Endothelial cell of umbilical vein (primary cell): ENCODE data around the gene DHRS1. TPM values are rescaled to one million over a fixed set of nuclear protein-coding genes. Genes with fewer than 3 reads are reported as not detected.

Experiments
- BruUV-seq: library from RNA; stranded (reverse); fragments of 400-500 nt; replicated peaks from 2 replicates; lab custom pipeline; 2021; lab: Mats Ljungman, UMichigan
- CTCF ChIA-PET: fragments of 300-600, 350-600 bp; sonication (Branson Sonifier 250); formaldehyde crosslinking; loops from one replicate; lab custom pipeline; 2021; ENCODE audit warnings: antibody characterized with exemption, inconsistent platforms; lab: Charles Lee
- POLR2A ChIA-PET: fragments of 300-600, 350-600 bp; sonication (Branson Sonifier 250); formaldehyde crosslinking; loops from one replicate; lab custom pipeline; 2021; ENCODE audit warnings: antibody characterized with exemption, inconsistent platforms; lab: Charles Lee
- DNase-seq: peaks from one replicate; pipeline ENCODE4 v3.0.0-alpha.2; 2011; ENCODE audit warnings: low read depth, low spot score
- FAIRE-seq: peaks from 2 replicates; lab custom pipeline; 2011; peaks lifted over from hg19 to GRCh38; lab: Jason Lieb, UNC
- H2AFZ ChIP-seq: 2 replicates; pipeline ENCODE4 v1.6.0; 2012; ENCODE audit warnings: low read depth, low read length, control low read depth, inconsistent platforms
- H3K27ac ChIP-seq: 2 replicates; pipeline ENCODE4 v1.5.1; 2011; ENCODE audit warnings: low read depth, mild to moderate bottlenecking, control low read depth, low read length, moderate library complexity; ENCODE audit not compliant: insufficient read depth
- H3K27me3 ChIP-seq, 2 experiments: 2 replicates each; pipeline versions ENCODE4 v1.6.0 to v1.6.1; 2011; ENCODE audit warnings: low read length in 2 of 2, mixed read lengths in 1 of 2; ENCODE audit not compliant: control insufficient read depth in 2 of 2, insufficient read depth in 2 of 2
- H3K36me3 ChIP-seq, 2 experiments: 2 replicates in 1 of 2; 3 replicates in 1 of 2; pipeline ENCODE4 v1.5.1; 2011; ENCODE audit warnings: low read length in 2 of 2, mild to moderate bottlenecking in 1 of 2, moderate library complexity in 1 of 2; ENCODE audit not compliant: control insufficient read depth in 2 of 2, insufficient read depth in 2 of 2; ENCODE audit errors: extremely low read depth in 1 of 2
- H3K4me1 ChIP-seq: 3 replicates; pipeline ENCODE4 v1.5.1; 2011; ENCODE audit warnings: mild to moderate bottlenecking, low read length; ENCODE audit not compliant: control insufficient read depth, insufficient read depth; ENCODE audit errors: extremely low read depth
- H3K4me2 ChIP-seq: 2 replicates; pipeline ENCODE4 v1.6.1; 2011; ENCODE audit warnings: low read length, control low read depth, mixed read lengths; ENCODE audit not compliant: insufficient read depth
- H3K4me3 ChIP-seq, 3 experiments: fragments of 200-600 bp in 1 of 3; sonication (generic), shearing (Covaris generic) in 1 of 3; replicated peaks in 1 of 3; 2 replicates each; pipeline ENCODE4 v1.5.1; 2011 to 2016; ENCODE audit warnings: control low read depth in 3 of 3, low read length in 3 of 3, mild to moderate bottlenecking in 2 of 3, inconsistent platforms in 1 of 3, low read depth in 1 of 3, moderate library complexity in 1 of 3; ENCODE audit not compliant: insufficient read depth in 1 of 3
- H3K79me2 ChIP-seq: 2 replicates; pipeline ENCODE4 v1.6.0; 2012; ENCODE audit warnings: low read length, inconsistent platforms; ENCODE audit not compliant: control insufficient read depth, insufficient read depth
- H3K9ac ChIP-seq: replicated peaks from 2 replicates; pipeline ENCODE3; 2011; ENCODE audit warnings: low read length, control low read depth; ENCODE audit not compliant: insufficient read depth; ENCODE audit errors: extremely low read depth
- H3K9me1 ChIP-seq: replicated peaks from 3 replicates; pipeline ENCODE4 v1.6.0; 2011; ENCODE audit warnings: mild to moderate bottlenecking, low read length; ENCODE audit not compliant: control insufficient read depth, insufficient read depth; ENCODE audit errors: extremely low read depth
- H3K9me3 ChIP-seq: replicated peaks from 2 replicates; pipeline ENCODE4 v1.5.1; 2012; ENCODE audit warnings: low read length, inconsistent platforms; ENCODE audit not compliant: control insufficient read depth, insufficient read depth
- H4K20me1 ChIP-seq: replicated peaks from 2 replicates; pipeline ENCODE3; 2011; ENCODE audit warnings: mild to moderate bottlenecking, low read length; ENCODE audit not compliant: control insufficient read depth, insufficient read depth; ENCODE audit errors: extremely low read depth
- CTCF ChIP-seq, 2 donors: IDR thresholded peaks; 1 replicate in 1 of 2; 2 replicates in 1 of 2; pipeline ENCODE4 v1.5.1; 2011; ENCODE audit warnings: low read length in 2 of 2, mild to moderate bottlenecking in 2 of 2, moderate library complexity in 2 of 2, control low read depth in 1 of 2, inconsistent platforms in 1 of 2, low read depth in 1 of 2; ENCODE audit not compliant: insufficient read depth in 1 of 2; ENCODE audit errors: extremely low read depth in 1 of 2
- FOS ChIP-seq: IDR thresholded peaks from 2 replicates; pipeline ENCODE4 v1.6.1; 2011; ENCODE audit warnings: mild to moderate bottlenecking, low read length, moderate library complexity, borderline replicate concordance; ENCODE audit not compliant: insufficient read depth
- GATA2 ChIP-seq: IDR thresholded peaks from 2 replicates; pipeline ENCODE4 v1.7.0; 2011; ENCODE audit warnings: low read depth, mild to moderate bottlenecking, moderate library complexity, mixed read lengths, low read length; ENCODE audit not compliant: insufficient read length, insufficient read depth
- JUN ChIP-seq: IDR thresholded peaks from 2 replicates; pipeline ENCODE4 v1.6.1; 2011; ENCODE audit warnings: borderline replicate concordance, low read depth; ENCODE audit not compliant: insufficient read length, insufficient read depth
- MAX ChIP-seq: IDR thresholded peaks from 2 replicates; pipeline ENCODE4 v1.6.1; 2011; ENCODE audit not compliant: insufficient read depth, insufficient read length
- MYC ChIP-seq: IDR thresholded peaks from one replicate; pipeline ENCODE4 v1.6.1; 2011; ENCODE audit warnings: mild to moderate bottlenecking, low read depth, low read length
- POLR2A ChIP-seq: IDR thresholded peaks from 2 replicates; pipeline ENCODE4 v1.6.1; 2012; ENCODE audit warnings: low read depth, mild to moderate bottlenecking, control low read depth, low read length
- POLR2AphosphoS5 ChIP-seq: IDR thresholded peaks from 2 replicates; pipeline ENCODE4 v1.6.1; 2012; ENCODE audit warnings: low read depth, mild to moderate bottlenecking, control low read depth, low read length, moderate library complexity; ENCODE audit not compliant: insufficient read depth
- dilution Hi-C: fragments of 300-500 bp; cut with MboI; formaldehyde crosslinking; loops from one replicate; pipeline ENCODE4 v1.15.0; 2019; ENCODE audit warnings: low sequenced_read_pairs; ENCODE audit not compliant: extremely low pct_ligation_motif_present
- intact Hi-C: fragments of 100-400 bp; cut with micrococcal nuclease; formaldehyde crosslinking; loops from one replicate; pipeline ENCODE4 v1.10.0; 2022
- polyA plus RNA-seq, 4 experiments: library from polyadenylated mRNA; depleted of rRNA in 3 of 4; stranded (reverse) in 3 of 4; unstranded in 1 of 4; fragments of >200 nt; gene quantifications; 2 replicates each; pipeline versions ENCODE4 v1.2.1 to v1.2.3, GENCODE V29; 2011 to 2012; ENCODE audit warnings: missing spikeins in 1 of 4
- total RNA-seq: library from RNA; stranded (reverse); gene quantifications from 2 replicates; pipeline ENCODE4 v1.2.3, GENCODE V29; 2021

DHRS1 gene
- total and polyA plus RNA-seq, 2 donors (not counting 3 experiments of a cell fraction or from before 2014, with no cell fraction given) = 18.0 to 69.5 TPM

GRCh38 chr14:24342889-24343288, 43.3 kb upstream of the DHRS1 start:
- Histone ChIP-seq H3K36me3 (no peaks in the 10 kb centered on the region), H3K79me2 (no peaks in the 10 kb centered on the region), H3K4me3 (no peak overlapping the region), H3K4me1 (peaks cover 10% of the 10 kb centered on the region), H3K9ac (no peak overlapping the region), H3K27me3 (peaks cover 8 to 9% of the 10 kb centered on the region in 2 experiments), H3K4me2 (no peak overlapping the region), H3K9me3 (no peaks in the 10 kb centered on the region), H2AFZ (no peak overlapping the region), H4K20me1 (no peaks in the 10 kb centered on the region), H3K9me1 (no peaks in the 10 kb centered on the region), H3K27ac (no peak overlapping the region)
- intact Hi-C loops = no loop called here
- ChIA-PET POLR2A (no interaction called here), CTCF (interaction anchor here (1.6 to 5.7 kb wide), 3 partner anchors 8 to 89 kb away, joined by 6 to 57 read pairs (median 7); partner anchors contain the start of gene ADCY4)
- TF ChIP-seq MYC (no peak), POLR2A (no peak), GATA2 (no peak), JUN (no peak), POLR2AphosphoS5 (no peak), CTCF (IDR thresholded peaks at IDR 0.05; ENCODE audit: extremely low read depth in 1 of 2, insufficient read depth in 1 of 2, low read depth in 1 of 2, low read length in 2 of 2) (no peak), MAX (no peak), FOS (no peak)
- no peak for DNase-seq
- BruUV-seq = no TSS peak
- dilution Hi-C loops = no loop called here
- FAIRE-seq = no peak
